OCI-LY1 (cell line): ENCODE results near the gene GALNT7.

Experiments used
- H2AFZ ChIP-seq: fragments of 200-600 bp; sonication (generic), shearing (Covaris generic); 2 replicates; pipeline ENCODE4 v1.6.0; 2014; ENCODE audit warnings: antibody characterized with exemption, mild to moderate bottlenecking, low read length
- H3F3A ChIP-seq: fragments of 200-600 bp; sonication (generic), shearing (Covaris generic); 2 replicates; pipeline ENCODE4 v1.6.0; 2014; ENCODE audit warnings: mild to moderate bottlenecking, antibody characterized with exemption, low read length, moderate library complexity; ENCODE audit not compliant: insufficient read depth
- H3K27ac ChIP-seq: fragments of 200-600 bp; sonication (generic); 2 replicates; pipeline ENCODE4 v1.5.1; 2014; ENCODE audit warnings: low read length, mixed run types, mild to moderate bottlenecking, low read depth; ENCODE audit not compliant: poor library complexity, severe bottlenecking
- H3K27me3 ChIP-seq: fragments of 200-600 bp; sonication (generic); 2 replicates; pipeline ENCODE4 v1.6.0; 2014; ENCODE audit warnings: antibody characterized with exemption, mild to moderate bottlenecking, low read length, moderate library complexity; ENCODE audit not compliant: insufficient read depth
- H3K36me3 ChIP-seq: fragments of 200-600 bp; sonication (generic); 2 replicates; pipeline ENCODE4 v1.6.1; 2014; ENCODE audit warnings: mild to moderate bottlenecking, antibody characterized with exemption, low read length, moderate library complexity, mixed read lengths; ENCODE audit not compliant: insufficient read depth
- H3K4me1 ChIP-seq: fragments of 200-600 bp; sonication (generic); 2 replicates; pipeline ENCODE4 v1.5.1; 2014; ENCODE audit warnings: mild to moderate bottlenecking, low read length, moderate library complexity; ENCODE audit not compliant: insufficient read depth, severe bottlenecking
- H3K4me2 ChIP-seq: fragments of 200-600 bp; sonication (generic), shearing (Covaris generic); 2 replicates; pipeline ENCODE4 v1.6.1; 2014; ENCODE audit warnings: low read length
- H3K4me3 ChIP-seq: fragments of 200-600 bp; sonication (generic); 2 replicates; pipeline ENCODE4 v1.5.1; 2014; ENCODE audit warnings: low read length, low read depth, mild to moderate bottlenecking, mixed read lengths; ENCODE audit not compliant: poor library complexity, severe bottlenecking
- H3K79me2 ChIP-seq: fragments of 200-600 bp; shearing (Covaris generic); 2 replicates; pipeline ENCODE4 v1.6.1; 2016; ENCODE audit warnings: mixed run types, low read length, mixed read lengths; ENCODE audit not compliant: insufficient read depth
- H3K9ac ChIP-seq: fragments of 200-600 bp; sonication (generic), shearing (Covaris generic); 2 replicates; pipeline ENCODE4 v1.6.1; 2014; ENCODE audit warnings: mild to moderate bottlenecking, low read length, mixed read lengths
- H3K9me2 ChIP-seq: fragments of 200-600 bp; sonication (generic), shearing (Covaris generic); 2 replicates; pipeline ENCODE4 v1.6.1; 2014; ENCODE audit warnings: low read depth, mild to moderate bottlenecking, low read length, mixed read lengths
- H3K9me3 ChIP-seq: fragments of 200-600 bp; shearing (Covaris generic); 2 replicates; pipeline ENCODE4 v1.6.1; 2014; ENCODE audit warnings: low read length, mixed read lengths
- H4K20me1 ChIP-seq: fragments of 200-600 bp; sonication (generic), shearing (Covaris generic); 2 replicates; pipeline ENCODE4 v1.6.0; 2016; ENCODE audit warnings: mild to moderate bottlenecking, low read length; ENCODE audit not compliant: insufficient read depth
- EZH2 ChIP-seq: fragments of 200-600 bp; sonication (generic), shearing (Covaris generic); IDR thresholded peaks from 2 replicates; pipeline ENCODE4 v1.8.0; 2017; ENCODE audit warnings: borderline replicate concordance, mixed run types, mild to moderate bottlenecking, antibody characterized with exemption, low read length, moderate library complexity, mixed read lengths
- TF ChIP-seq, protein P1 (sequence below): fragments of 200-600 bp; sonication (generic), shearing (Covaris generic); IDR thresholded peaks from 2 replicates; pipeline ENCODE4 v1.5.1; 2017; ENCODE audit warnings: mild to moderate bottlenecking, antibody characterized with exemption, low read length, moderate library complexity, mixed read lengths

GALNT7 gene

GRCh38 chr4:173314715-173315114 lies 146.1 kb downstream of the GALNT7 start:
- Histone ChIP-seq H3K9ac (no peak overlapping the region), H3K27me3 (no peaks in the 10 kb centered on the region), H2AFZ (no peak overlapping the region), H3K36me3 (peaks cover 71% of the 10 kb centered on the region), H3K9me2 (no peaks in the 10 kb centered on the region), H3K4me3 (no peak overlapping the region), H3K9me3 (no peaks in the 10 kb centered on the region), H3K79me2 (no peaks in the 10 kb centered on the region), H3K4me1 (no peaks in the 10 kb centered on the region), H4K20me1 (no peaks in the 10 kb centered on the region), H3K27ac (no peak overlapping the region), H3K4me2 (no peak overlapping the region), H3F3A (no peaks in the 10 kb centered on the region)
- TF ChIP-seq EZH2, result no peak
- TF ChIP-seq, protein P1, sequence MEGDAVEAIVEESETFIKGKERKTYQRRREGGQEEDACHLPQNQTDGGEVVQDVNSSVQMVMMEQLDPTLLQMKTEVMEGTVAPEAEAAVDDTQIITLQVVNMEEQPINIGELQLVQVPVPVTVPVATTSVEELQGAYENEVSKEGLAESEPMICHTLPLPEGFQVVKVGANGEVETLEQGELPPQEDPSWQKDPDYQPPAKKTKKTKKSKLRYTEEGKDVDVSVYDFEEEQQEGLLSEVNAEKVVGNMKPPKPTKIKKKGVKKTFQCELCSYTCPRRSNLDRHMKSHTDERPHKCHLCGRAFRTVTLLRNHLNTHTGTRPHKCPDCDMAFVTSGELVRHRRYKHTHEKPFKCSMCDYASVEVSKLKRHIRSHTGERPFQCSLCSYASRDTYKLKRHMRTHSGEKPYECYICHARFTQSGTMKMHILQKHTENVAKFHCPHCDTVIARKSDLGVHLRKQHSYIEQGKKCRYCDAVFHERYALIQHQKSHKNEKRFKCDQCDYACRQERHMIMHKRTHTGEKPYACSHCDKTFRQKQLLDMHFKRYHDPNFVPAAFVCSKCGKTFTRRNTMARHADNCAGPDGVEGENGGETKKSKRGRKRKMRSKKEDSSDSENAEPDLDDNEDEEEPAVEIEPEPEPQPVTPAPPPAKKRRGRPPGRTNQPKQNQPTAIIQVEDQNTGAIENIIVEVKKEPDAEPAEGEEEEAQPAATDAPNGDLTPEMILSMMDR, result no peak

DNA sequence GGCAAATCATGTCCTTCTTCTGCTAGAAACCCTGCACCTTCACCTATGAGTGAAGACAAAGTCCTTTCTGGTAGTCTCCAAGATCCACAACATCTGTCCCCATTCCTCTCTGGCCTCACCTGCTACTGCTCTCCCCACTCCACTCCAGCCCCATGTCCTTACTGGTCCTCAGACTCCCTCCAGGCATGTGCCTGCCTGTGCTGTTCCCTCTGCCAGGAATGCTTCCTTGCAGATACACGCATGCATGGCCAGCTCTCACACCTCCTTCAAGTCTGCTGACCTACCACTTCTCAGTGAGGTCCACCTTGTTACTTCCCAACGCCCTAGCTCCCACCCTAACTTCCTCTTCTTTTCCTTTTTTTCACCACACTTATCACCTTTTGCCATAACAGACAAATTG lies 147.4 kb downstream of the GALNT7 start:
- Histone ChIP-seq H2AFZ (no peak overlapping the region), H3K4me2 (no peak overlapping the region), H3K9me3 (no peaks in the 10 kb centered on the region), H3K27ac (no peak overlapping the region), H3K27me3 (no peaks in the 10 kb centered on the region), H3K79me2 (no peaks in the 10 kb centered on the region), H3K9me2 (no peaks in the 10 kb centered on the region), H3K9ac (no peak overlapping the region), H4K20me1 (no peaks in the 10 kb centered on the region), H3K4me3 (no peak overlapping the region), H3F3A (no peaks in the 10 kb centered on the region), H3K4me1 (no peaks in the 10 kb centered on the region), H3K36me3 (peaks cover 69% of the 10 kb centered on the region)
- TF ChIP-seq, protein P1, result no peak
- TF ChIP-seq EZH2, result no peak

DNA sequence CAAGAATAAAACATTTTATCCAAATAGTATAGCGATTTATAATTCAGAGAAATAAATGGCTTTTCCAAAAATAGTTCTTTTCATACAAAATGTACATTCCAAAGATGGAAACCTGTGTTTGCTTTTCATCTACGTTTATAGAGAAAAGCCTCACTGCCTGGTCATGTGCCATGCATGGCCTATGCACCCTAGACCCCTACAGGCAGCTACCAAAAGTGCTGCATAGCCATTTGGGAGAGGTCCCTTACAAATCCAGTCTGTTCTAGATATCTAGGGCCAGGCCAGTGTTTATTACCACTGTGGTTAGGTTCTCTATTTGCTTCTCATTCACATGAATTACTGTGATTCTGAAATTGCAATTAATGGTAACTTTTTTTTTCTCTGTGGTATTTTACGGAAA lies 148.4 kb downstream of the GALNT7 start:
- peaks cover 69% of the 10 kb centered on the region for H3K36me3 ChIP-seq
- no peak for TF ChIP-seq EZH2
- TF ChIP-seq, protein P1, result peak; percentile 43; the same call in 1 of the 2 replicates
- no peaks in the 10 kb centered on the region for H3F3A ChIP-seq
- H3K79me2 ChIP-seq, result no peaks in the 10 kb centered on the region
- no peaks in the 10 kb centered on the region for H3K4me1 ChIP-seq
- H3K27me3 ChIP-seq, result no peaks in the 10 kb centered on the region
- H3K4me3 ChIP-seq, result no peak overlapping the region
- no peaks in the 10 kb centered on the region for H3K9me2 ChIP-seq
- no peaks in the 10 kb centered on the region for H3K9me3 ChIP-seq
- H3K27ac ChIP-seq, result no peak overlapping the region
- no peak overlapping the region for H3K9ac ChIP-seq
- no peak overlapping the region for H2AFZ ChIP-seq
- no peak overlapping the region for H3K4me2 ChIP-seq
- no peaks in the 10 kb centered on the region for H4K20me1 ChIP-seq
